SK-N-SH treated with all-trans-retinoic acid at 6 μM for 48 hours (cell line): ENCODE measurements around the gene LRPPRC.

Experiments used
- ARNTL ChIP-seq: fragments of 450-650 bp; formaldehyde crosslinking; IDR thresholded peaks from 2 replicates; pipeline ENCODE4 v1.5.0; 2020; ENCODE audit warnings: low read depth, mild to moderate bottlenecking, moderate library complexity, borderline replicate concordance
- CSDC2 ChIP-seq: fragments of 250-450 bp; sonication (Bioruptor Pico); IDR thresholded peaks from 2 replicates; pipeline ENCODE4 v1.5.0; 2020; ENCODE audit warnings: mild to moderate bottlenecking, moderate library complexity
- ESRRG ChIP-seq: fragments of 250-450 bp; sonication (Bioruptor Pico); IDR thresholded peaks from 2 replicates; pipeline ENCODE4 v1.6.1; 2021; ENCODE audit warnings: mild to moderate bottlenecking
- GLIS3 ChIP-seq: fragments of 250-450 bp; sonication (Bioruptor Pico); IDR thresholded peaks from 2 replicates; pipeline ENCODE4 v1.5.0; 2020; ENCODE audit warnings: mild to moderate bottlenecking, moderate library complexity
- PATZ1 ChIP-seq: fragments of 250-450 bp; sonication (Bioruptor Pico); IDR thresholded peaks from 2 replicates; pipeline ENCODE4 v1.8.0; 2020; ENCODE audit warnings: mild to moderate bottlenecking, moderate library complexity, borderline replicate concordance
- POU6F1 ChIP-seq: fragments of 250-450 bp; sonication (Bioruptor Pico); IDR thresholded peaks from 2 replicates; pipeline ENCODE4 v1.8.0; 2021; ENCODE audit warnings: low read depth, mild to moderate bottlenecking, moderate library complexity, borderline replicate concordance
- PPARA ChIP-seq: fragments of 250-450 bp; sonication (Bioruptor Pico); IDR thresholded peaks from 2 replicates; pipeline ENCODE4 v1.5.0; 2020; ENCODE audit warnings: mild to moderate bottlenecking, borderline replicate concordance
- RARB ChIP-seq: fragments of 250-450 bp; sonication (Bioruptor Pico); IDR thresholded peaks from 2 replicates; pipeline ENCODE4 v1.8.0; 2021; ENCODE audit warnings: mild to moderate bottlenecking, moderate library complexity
- SNAI2 ChIP-seq: fragments of 250-450 bp; sonication (Bioruptor Pico); IDR thresholded peaks from 2 replicates; pipeline ENCODE4 v1.5.0; 2020; ENCODE audit warnings: mild to moderate bottlenecking, moderate library complexity
- TCF4 ChIP-seq: fragments of 250-450 bp; sonication (Bioruptor Pico); IDR thresholded peaks from 2 replicates; pipeline ENCODE4 v1.8.0; 2021; ENCODE audit warnings: mild to moderate bottlenecking, moderate library complexity, borderline replicate concordance
- ZC3H10 ChIP-seq: fragments of 250-450 bp; sonication (Bioruptor Pico); IDR thresholded peaks from 2 replicates; pipeline ENCODE4 v1.5.1; 2021; ENCODE audit warnings: mild to moderate bottlenecking, moderate library complexity
- ZFP3 ChIP-seq: fragments of 250-450 bp; sonication (Bioruptor Pico); IDR thresholded peaks from 2 replicates; pipeline ENCODE4 v1.5.0; 2020; ENCODE audit warnings: mild to moderate bottlenecking, moderate library complexity
- ZFP30 ChIP-seq: fragments of 450-650 bp; formaldehyde crosslinking; IDR thresholded peaks from 2 replicates; pipeline ENCODE4 v1.5.0; 2022; ENCODE audit warnings: mild to moderate bottlenecking, moderate library complexity
- ZNF565 ChIP-seq: fragments of 450-650 bp; formaldehyde crosslinking; conservative IDR thresholded peaks from 2 replicates; pipeline ENCODE4 v1.5.0; 2020; ENCODE audit warnings: low read depth, mild to moderate bottlenecking, moderate library complexity

- TF ChIP-seq TCF4 (no peak), ZNF565 (no peak), ZC3H10 (CRISPR knock-in tag) (no peak), PATZ1 (CRISPR knock-in tag) (no peak), ARNTL (no peak), RARB (no peak), ESRRG (no peak), ZFP3 (CRISPR knock-in tag) (no peak), POU6F1 (CRISPR knock-in tag) (no peak), ZFP30 (CRISPR knock-in tag) (no peak), PPARA (CRISPR knock-in tag) (no peak), GLIS3 (CRISPR knock-in tag) (no peak), SNAI2 (no peak), CSDC2 (no peak)
These were observed 108.6 kb downstream of the LRPPRC start for GRCh38 chr2:43887176-43887575.
